A549 (cell line): ENCODE measurements around the gene ARSK. TPM values are rescaled to one million over a fixed set of nuclear protein-coding genes. Genes with fewer than 3 reads are reported as not detected.

Experiments
- ATAC-seq, 2 experiments: fragments of 200-7000 bp in 1 of 2; fragments of >200 bp in 1 of 2; cut with Nextera tagmentation in 1 of 2; cut with Tn5 transposase in 1 of 2; 3 replicates each; pipeline versions ENCODE4 v1.8.0 to v1.9.1; 2018 to 2020; ENCODE audit warnings: mild to moderate bottlenecking in 1 of 2, moderate library complexity in 1 of 2
- CTCF ChIA-PET: fragments of 300-600 bp; sonication (Branson Sonifier 250); formaldehyde crosslinking; extraction: SDS; loops from one replicate; lab custom pipeline; 2021; ENCODE audit warnings: antibody characterized with exemption, inconsistent platforms; lab: Yijun Ruan, JAX
- POLR2A ChIA-PET: fragments of 350-600 bp; formaldehyde crosslinking; extraction: SDS; loops from one replicate; lab custom pipeline; 2021; ENCODE audit warnings: antibody characterized with exemption, inconsistent platforms; lab: Yijun Ruan, JAX
- DNase-seq, 2 experiments: peaks; one replicate each; pipeline versions ENCODE4 v3.0.0 to v3.0.0-alpha.2; 2011 to 2016; ENCODE audit warnings: low read depth in 1 of 2, low spot score in 1 of 2
- FAIRE-seq: peaks from 2 replicates; lab custom pipeline; 2011; peaks lifted over from hg19 to GRCh38; lab: Jason Lieb, UNC
- H3K27ac ChIP-seq, 2 experiments: fragments of >200 bp; sonication (Bioruptor Twin); formaldehyde crosslinking; 3 replicates each; pipeline ENCODE4 v1.5.1; 2016 to 2017
- H3K4me1 ChIP-seq: fragments of >200 bp; sonication (Bioruptor Twin); formaldehyde crosslinking; 3 replicates; pipeline ENCODE4 v1.6.1; 2016
- H3K4me2 ChIP-seq: fragments of >200 bp; sonication (Bioruptor Twin); formaldehyde crosslinking; 3 replicates; pipeline ENCODE4 v1.6.1; 2016
- H3K4me3 ChIP-seq: fragments of >200 bp; sonication (Bioruptor Twin); formaldehyde crosslinking; 3 replicates; pipeline ENCODE4 v1.5.1; 2016
- H3K9me3 ChIP-seq: fragments of >200 bp; sonication (Bioruptor Twin); formaldehyde crosslinking; 3 replicates; pipeline ENCODE4 v1.6.1; 2016
- CBX2 ChIP-seq: fragments of 200-600 bp; sonication (generic); IDR thresholded peaks from 2 replicates; pipeline ENCODE4 v1.6.1; 2016; ENCODE audit warnings: low read depth, mild to moderate bottlenecking, borderline replicate concordance
- CEBPB ChIP-seq, 2 experiments: fragments of >200 bp in 1 of 2; sonication (Bioruptor Twin) in 1 of 2; formaldehyde crosslinking in 1 of 2; IDR thresholded peaks; 2 replicates each; pipeline ENCODE4 v1.6.1; 2012 to 2016
- EHMT2 ChIP-seq: fragments of 200-600 bp; sonication (generic); IDR thresholded peaks from 2 replicates; pipeline ENCODE4 v1.6.1; 2016; ENCODE audit warnings: antibody characterized with exemption, low read depth, mild to moderate bottlenecking, moderate library complexity
- FOSL2 ChIP-seq, 2 experiments: fragments of 450-650 bp in 1 of 2; fragments of >200 bp in 1 of 2; sonication (Bioruptor Twin) in 1 of 2; formaldehyde crosslinking; IDR thresholded peaks; 2 replicates each; pipeline versions ENCODE4 v1.5.0 to v1.6.1; 2016 to 2020; ENCODE audit warnings: mild to moderate bottlenecking in 1 of 2, moderate library complexity in 1 of 2
- FOXS1 ChIP-seq: fragments of 250-450 bp; sonication (Bioruptor Pico); IDR thresholded peaks from 2 replicates; pipeline ENCODE4 v1.5.0; 2020; ENCODE audit warnings: mild to moderate bottlenecking, moderate library complexity
- GATA3 ChIP-seq: IDR thresholded peaks from 2 replicates; pipeline ENCODE4 v1.6.1; 2012; ENCODE audit warnings: borderline replicate concordance
- HDAC2 ChIP-seq: fragments of 200-600 bp; sonication (generic); IDR thresholded peaks from 2 replicates; pipeline ENCODE4 v1.6.1; 2016
- HEYL ChIP-seq: fragments of 250-450 bp; sonication (Bioruptor Pico); IDR thresholded peaks from 2 replicates; pipeline ENCODE4 v1.8.0; 2021; ENCODE audit warnings: mild to moderate bottlenecking, moderate library complexity
- HOXB13 ChIP-seq: fragments of 250-450 bp; sonication (Bioruptor Pico); IDR thresholded peaks from 2 replicates; pipeline ENCODE4 v1.5.0; 2020; ENCODE audit warnings: low read depth, mild to moderate bottlenecking, moderate library complexity
- KDM1A ChIP-seq: fragments of 200-600 bp; sonication (generic); IDR thresholded peaks from 2 replicates; pipeline ENCODE4 v1.6.1; 2016; ENCODE audit warnings: low read depth, mild to moderate bottlenecking
- MAFK ChIP-seq: fragments of 450-650 bp; IDR thresholded peaks from 2 replicates; pipeline ENCODE4 v1.6.1; 2014; ENCODE audit not compliant: partially characterized antibody
- MAZ ChIP-seq: fragments of 150-350 bp; IDR thresholded peaks from 2 replicates; pipeline ENCODE4 v1.6.1; 2014; ENCODE audit warnings: antibody characterized with exemption, low read depth, low read length, borderline replicate concordance
- NR3C1 ChIP-seq: fragments of >200 bp; sonication (Bioruptor Twin); formaldehyde crosslinking; IDR thresholded peaks from 3 replicates; pipeline ENCODE4 v1.6.1; 2017
- POLR2A ChIP-seq: IDR thresholded peaks from 2 replicates; pipeline ENCODE4 v1.6.1; 2012; ENCODE audit warnings: mild to moderate bottlenecking, low read length
- SREBF2 ChIP-seq: fragments of 450-650 bp; IDR thresholded peaks from 2 replicates; pipeline ENCODE4 v1.6.1; 2014; ENCODE audit warnings: mild to moderate bottlenecking, moderate library complexity
- ZSCAN20 ChIP-seq: fragments of 250-450 bp; sonication (Bioruptor Pico); IDR thresholded peaks from 2 replicates; pipeline ENCODE4 v1.8.0; 2022; ENCODE audit warnings: mild to moderate bottlenecking, moderate library complexity
- WGBS: methylation state at CpG from one replicate; pipeline ENCODE4 v1.1.6; 2017; ENCODE audit errors: missing lambda C conversion rate; 5-methylcytosine and 5-hydroxymethylcytosine counted together
- polyA plus RNA-seq, 4 experiments: library from polyadenylated mRNA; depleted of rRNA in 3 of 4; stranded (reverse); fragments of >200 nt; fragmentation: RNase III in 1 of 4; extraction: RNeasy Plus Mini Kit Qiagen cat#74134 plus additional on column Dnase treatment in 1 of 4; gene quantifications; 2 replicates in 3 of 4; 3 replicates in 1 of 4; pipeline ENCODE4 v1.2.3, GENCODE V29; 2011 to 2017
- TF ChIP-seq, protein P1 (sequence below): IDR thresholded peaks from 2 replicates; pipeline ENCODE4 v1.6.1; 2012
- TF ChIP-seq, protein P2 (sequence below): fragments of 250-450 bp; sonication (Bioruptor Pico); IDR thresholded peaks from 2 replicates; pipeline ENCODE4 v1.5.0; 2021; ENCODE audit warnings: mild to moderate bottlenecking, moderate library complexity, borderline replicate concordance
- TF ChIP-seq, protein P3 (sequence below): fragments of 150-350 bp; IDR thresholded peaks from 2 replicates; pipeline ENCODE4 v1.6.1; 2014; ENCODE audit warnings: low read depth, mild to moderate bottlenecking, low read length
- TF ChIP-seq, protein P4 (sequence below): fragments of 200-600 bp; sonication (generic); IDR thresholded peaks from 2 replicates; pipeline ENCODE4 v1.6.1; 2016; ENCODE audit warnings: antibody characterized with exemption, mild to moderate bottlenecking, moderate library complexity

Gene ARSK
- polyA plus RNA-seq, 2 of the 4 experiments (the other 2 are of a cell fraction) = 7.0 to 14.0 TPM

DNA sequence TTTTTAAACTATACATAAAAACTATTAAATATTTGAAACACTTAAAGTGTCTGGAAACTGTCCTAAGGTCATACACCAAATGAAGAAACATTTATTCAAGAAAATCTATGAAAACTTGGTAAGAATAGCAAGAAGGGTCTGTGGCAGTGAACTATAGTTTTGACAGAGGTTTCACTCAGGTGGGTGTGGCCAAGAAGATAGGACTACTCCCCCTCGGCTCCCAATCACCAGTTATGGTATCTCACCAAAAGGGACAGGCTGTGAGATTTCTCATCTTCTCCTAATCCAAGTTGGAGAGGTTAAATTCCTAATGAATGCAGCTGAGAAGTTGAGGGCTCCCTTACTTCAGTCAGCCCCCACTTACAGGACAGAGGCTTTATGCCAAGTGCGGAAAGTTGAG is 2.9 kb downstream of the ARSK start:
- CTCF ChIA-PET = no interaction called here
- 82% methylated on average over 2 of the region's 2 CpGs for WGBS
- TF ChIP-seq EHMT2 = no peak
- no peak for TF ChIP-seq HEYL (CRISPR knock-in tag)
- no peak for TF ChIP-seq SREBF2
- TF ChIP-seq FOSL2 (IDR thresholded peaks at IDR 0.05) = no peak
- TF ChIP-seq FOSL2 (CRISPR knock-in tag; IDR thresholded peaks at IDR 0.05) = no peak
- TF ChIP-seq, protein P1, sequence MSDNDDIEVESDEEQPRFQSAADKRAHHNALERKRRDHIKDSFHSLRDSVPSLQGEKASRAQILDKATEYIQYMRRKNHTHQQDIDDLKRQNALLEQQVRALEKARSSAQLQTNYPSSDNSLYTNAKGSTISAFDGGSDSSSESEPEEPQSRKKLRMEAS = no peak
- no peak for TF ChIP-seq NR3C1
- TF ChIP-seq, protein P2, sequence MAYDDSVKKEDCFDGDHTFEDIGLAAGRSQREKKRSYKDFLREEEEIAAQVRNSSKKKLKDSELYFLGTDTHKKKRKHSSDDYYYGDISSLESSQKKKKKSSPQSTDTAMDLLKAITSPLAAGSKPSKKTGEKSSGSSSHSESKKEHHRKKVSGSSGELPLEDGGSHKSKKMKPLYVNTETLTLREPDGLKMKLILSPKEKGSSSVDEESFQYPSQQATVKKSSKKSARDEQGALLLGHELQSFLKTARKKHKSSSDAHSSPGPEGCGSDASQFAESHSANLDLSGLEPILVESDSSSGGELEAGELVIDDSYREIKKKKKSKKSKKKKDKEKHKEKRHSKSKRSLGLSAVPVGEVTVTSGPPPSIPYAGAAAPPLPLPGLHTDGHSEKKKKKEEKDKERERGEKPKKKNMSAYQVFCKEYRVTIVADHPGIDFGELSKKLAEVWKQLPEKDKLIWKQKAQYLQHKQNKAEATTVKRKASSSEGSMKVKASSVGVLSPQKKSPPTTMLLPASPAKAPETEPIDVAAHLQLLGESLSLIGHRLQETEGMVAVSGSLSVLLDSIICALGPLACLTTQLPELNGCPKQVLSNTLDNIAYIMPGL (CRISPR knock-in tag) = no peak
- no peak for TF ChIP-seq CEBPB (IDR thresholded peaks at IDR 0.05)
- no peak for TF ChIP-seq POLR2A
- TF ChIP-seq HOXB13 (CRISPR knock-in tag) = no peak
- TF ChIP-seq, protein P3, sequence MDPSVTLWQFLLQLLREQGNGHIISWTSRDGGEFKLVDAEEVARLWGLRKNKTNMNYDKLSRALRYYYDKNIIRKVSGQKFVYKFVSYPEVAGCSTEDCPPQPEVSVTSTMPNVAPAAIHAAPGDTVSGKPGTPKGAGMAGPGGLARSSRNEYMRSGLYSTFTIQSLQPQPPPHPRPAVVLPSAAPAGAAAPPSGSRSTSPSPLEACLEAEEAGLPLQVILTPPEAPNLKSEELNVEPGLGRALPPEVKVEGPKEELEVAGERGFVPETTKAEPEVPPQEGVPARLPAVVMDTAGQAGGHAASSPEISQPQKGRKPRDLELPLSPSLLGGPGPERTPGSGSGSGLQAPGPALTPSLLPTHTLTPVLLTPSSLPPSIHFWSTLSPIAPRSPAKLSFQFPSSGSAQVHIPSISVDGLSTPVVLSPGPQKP = no peak
- TF ChIP-seq HDAC2 = no peak
- TF ChIP-seq GATA3 = no peak
- no peak for TF ChIP-seq MAZ
- TF ChIP-seq CBX2 = no peak
- TF ChIP-seq, protein P4, sequence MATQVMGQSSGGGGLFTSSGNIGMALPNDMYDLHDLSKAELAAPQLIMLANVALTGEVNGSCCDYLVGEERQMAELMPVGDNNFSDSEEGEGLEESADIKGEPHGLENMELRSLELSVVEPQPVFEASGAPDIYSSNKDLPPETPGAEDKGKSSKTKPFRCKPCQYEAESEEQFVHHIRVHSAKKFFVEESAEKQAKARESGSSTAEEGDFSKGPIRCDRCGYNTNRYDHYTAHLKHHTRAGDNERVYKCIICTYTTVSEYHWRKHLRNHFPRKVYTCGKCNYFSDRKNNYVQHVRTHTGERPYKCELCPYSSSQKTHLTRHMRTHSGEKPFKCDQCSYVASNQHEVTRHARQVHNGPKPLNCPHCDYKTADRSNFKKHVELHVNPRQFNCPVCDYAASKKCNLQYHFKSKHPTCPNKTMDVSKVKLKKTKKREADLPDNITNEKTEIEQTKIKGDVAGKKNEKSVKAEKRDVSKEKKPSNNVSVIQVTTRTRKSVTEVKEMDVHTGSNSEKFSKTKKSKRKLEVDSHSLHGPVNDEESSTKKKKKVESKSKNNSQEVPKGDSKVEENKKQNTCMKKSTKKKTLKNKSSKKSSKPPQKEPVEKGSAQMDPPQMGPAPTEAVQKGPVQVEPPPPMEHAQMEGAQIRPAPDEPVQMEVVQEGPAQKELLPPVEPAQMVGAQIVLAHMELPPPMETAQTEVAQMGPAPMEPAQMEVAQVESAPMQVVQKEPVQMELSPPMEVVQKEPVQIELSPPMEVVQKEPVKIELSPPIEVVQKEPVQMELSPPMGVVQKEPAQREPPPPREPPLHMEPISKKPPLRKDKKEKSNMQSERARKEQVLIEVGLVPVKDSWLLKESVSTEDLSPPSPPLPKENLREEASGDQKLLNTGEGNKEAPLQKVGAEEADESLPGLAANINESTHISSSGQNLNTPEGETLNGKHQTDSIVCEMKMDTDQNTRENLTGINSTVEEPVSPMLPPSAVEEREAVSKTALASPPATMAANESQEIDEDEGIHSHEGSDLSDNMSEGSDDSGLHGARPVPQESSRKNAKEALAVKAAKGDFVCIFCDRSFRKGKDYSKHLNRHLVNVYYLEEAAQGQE = no peak
- no peak for TF ChIP-seq FOXS1 (CRISPR knock-in tag)
- TF ChIP-seq KDM1A = no peak
- TF ChIP-seq, all 56 proteins: peak for 0
- POLR2A ChIA-PET = no interaction called here
- Histone ChIP-seq H3K27ac (no peak overlapping the region), H3K9me3 (no peaks in the 10 kb centered on the region), H3K4me3 (no peak overlapping the region), H3K4me2 (no peak overlapping the region), H3K4me1 (peaks cover 13% of the 10 kb centered on the region)
- ATAC-seq (no peak), FAIRE-seq (no peak), DNase-seq (no peak)

DNA sequence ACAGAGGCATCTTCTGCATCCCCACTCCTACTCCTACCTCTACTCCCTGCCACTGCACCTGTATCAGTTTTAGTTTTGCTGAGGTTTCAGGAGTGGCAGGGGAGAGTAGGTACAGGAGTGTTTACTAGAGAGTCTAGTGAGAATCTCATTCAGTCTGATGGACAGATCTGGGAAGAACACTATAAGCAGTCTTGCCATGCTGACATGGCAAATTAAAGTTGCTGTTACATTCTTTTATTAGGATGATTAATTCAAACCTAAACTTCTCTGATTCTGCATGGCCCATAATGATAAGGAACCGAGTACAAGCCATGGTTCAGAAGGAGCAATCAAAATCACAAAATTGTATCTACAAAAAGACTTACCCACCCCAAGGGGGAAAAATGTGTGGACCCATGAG is 7.4 kb downstream of the ARSK start:
- Histone ChIP-seq H3K4me3 (no peak overlapping the region), H3K4me2 (no peak overlapping the region), H3K4me1 (no peaks in the 10 kb centered on the region), H3K9me3 (no peaks in the 10 kb centered on the region), H3K27ac (no peak overlapping the region)
- ATAC-seq (no peak), FAIRE-seq (no peak), DNase-seq (no peak)
- 44% methylated on average over 1 of the region's 1 CpG for WGBS
- CTCF ChIA-PET = no interaction called here
- POLR2A ChIA-PET = no interaction called here
- TF ChIP-seq MAFK (peak; percentile 86), ZSCAN20 (no peak)
